HL-60 (cell line): ENCODE data around the gene CDK8.

ENCODE experiments used
- GABPA ChIP-seq: IDR thresholded peaks from 2 replicates; pipeline ENCODE4 v1.6.1; 2012; ENCODE audit warnings: low read depth
- POLR2AphosphoS5 ChIP-seq: IDR thresholded peaks from 2 replicates; pipeline ENCODE4 v1.6.1; 2012; ENCODE audit warnings: low read depth
- SPI1 ChIP-seq: IDR thresholded peaks from 2 replicates; pipeline ENCODE4 v1.6.1; 2012; ENCODE audit warnings: low read depth, mild to moderate bottlenecking, borderline replicate concordance
- TF ChIP-seq, protein P1 (sequence below): IDR thresholded peaks from one replicate; pipeline ENCODE4 v1.5.1; 2011; ENCODE audit warnings: low read length, control low read depth, inconsistent platforms; ENCODE audit not compliant: insufficient read depth
- TF ChIP-seq, protein P2 (sequence below): IDR thresholded peaks from 2 replicates; pipeline ENCODE4 v1.6.1; 2012; ENCODE audit warnings: low read depth; ENCODE audit not compliant: insufficient replicate concordance

DNA sequence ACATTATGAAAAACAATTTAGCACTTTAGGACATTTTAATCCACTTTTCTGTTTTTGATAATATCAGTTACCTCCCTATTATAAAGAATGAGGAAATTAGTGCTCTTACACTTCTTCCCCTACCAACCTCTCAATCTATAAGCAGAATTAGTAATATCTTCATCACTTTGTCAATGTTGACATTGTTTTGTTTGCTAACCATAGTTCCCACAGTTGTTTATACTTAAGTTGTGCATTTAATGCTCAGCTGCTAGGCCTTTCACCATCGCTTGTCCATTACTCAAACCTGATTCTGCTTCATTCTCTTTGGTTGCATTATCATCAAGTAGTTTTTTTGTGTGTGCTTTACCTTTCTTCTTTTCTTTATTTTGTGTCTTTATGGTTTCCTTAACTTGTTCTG, 132.1 kb downstream of the CDK8 start:
- TF ChIP-seq, protein P1, sequence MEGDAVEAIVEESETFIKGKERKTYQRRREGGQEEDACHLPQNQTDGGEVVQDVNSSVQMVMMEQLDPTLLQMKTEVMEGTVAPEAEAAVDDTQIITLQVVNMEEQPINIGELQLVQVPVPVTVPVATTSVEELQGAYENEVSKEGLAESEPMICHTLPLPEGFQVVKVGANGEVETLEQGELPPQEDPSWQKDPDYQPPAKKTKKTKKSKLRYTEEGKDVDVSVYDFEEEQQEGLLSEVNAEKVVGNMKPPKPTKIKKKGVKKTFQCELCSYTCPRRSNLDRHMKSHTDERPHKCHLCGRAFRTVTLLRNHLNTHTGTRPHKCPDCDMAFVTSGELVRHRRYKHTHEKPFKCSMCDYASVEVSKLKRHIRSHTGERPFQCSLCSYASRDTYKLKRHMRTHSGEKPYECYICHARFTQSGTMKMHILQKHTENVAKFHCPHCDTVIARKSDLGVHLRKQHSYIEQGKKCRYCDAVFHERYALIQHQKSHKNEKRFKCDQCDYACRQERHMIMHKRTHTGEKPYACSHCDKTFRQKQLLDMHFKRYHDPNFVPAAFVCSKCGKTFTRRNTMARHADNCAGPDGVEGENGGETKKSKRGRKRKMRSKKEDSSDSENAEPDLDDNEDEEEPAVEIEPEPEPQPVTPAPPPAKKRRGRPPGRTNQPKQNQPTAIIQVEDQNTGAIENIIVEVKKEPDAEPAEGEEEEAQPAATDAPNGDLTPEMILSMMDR, result no peak
- no peak for TF ChIP-seq GABPA
- TF ChIP-seq POLR2AphosphoS5, result no peak
- no peak for TF ChIP-seq SPI1
- TF ChIP-seq, protein P2, sequence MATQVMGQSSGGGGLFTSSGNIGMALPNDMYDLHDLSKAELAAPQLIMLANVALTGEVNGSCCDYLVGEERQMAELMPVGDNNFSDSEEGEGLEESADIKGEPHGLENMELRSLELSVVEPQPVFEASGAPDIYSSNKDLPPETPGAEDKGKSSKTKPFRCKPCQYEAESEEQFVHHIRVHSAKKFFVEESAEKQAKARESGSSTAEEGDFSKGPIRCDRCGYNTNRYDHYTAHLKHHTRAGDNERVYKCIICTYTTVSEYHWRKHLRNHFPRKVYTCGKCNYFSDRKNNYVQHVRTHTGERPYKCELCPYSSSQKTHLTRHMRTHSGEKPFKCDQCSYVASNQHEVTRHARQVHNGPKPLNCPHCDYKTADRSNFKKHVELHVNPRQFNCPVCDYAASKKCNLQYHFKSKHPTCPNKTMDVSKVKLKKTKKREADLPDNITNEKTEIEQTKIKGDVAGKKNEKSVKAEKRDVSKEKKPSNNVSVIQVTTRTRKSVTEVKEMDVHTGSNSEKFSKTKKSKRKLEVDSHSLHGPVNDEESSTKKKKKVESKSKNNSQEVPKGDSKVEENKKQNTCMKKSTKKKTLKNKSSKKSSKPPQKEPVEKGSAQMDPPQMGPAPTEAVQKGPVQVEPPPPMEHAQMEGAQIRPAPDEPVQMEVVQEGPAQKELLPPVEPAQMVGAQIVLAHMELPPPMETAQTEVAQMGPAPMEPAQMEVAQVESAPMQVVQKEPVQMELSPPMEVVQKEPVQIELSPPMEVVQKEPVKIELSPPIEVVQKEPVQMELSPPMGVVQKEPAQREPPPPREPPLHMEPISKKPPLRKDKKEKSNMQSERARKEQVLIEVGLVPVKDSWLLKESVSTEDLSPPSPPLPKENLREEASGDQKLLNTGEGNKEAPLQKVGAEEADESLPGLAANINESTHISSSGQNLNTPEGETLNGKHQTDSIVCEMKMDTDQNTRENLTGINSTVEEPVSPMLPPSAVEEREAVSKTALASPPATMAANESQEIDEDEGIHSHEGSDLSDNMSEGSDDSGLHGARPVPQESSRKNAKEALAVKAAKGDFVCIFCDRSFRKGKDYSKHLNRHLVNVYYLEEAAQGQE, result no peak
